Upper lobe of left lung (tissue), 4 donors: ENCODE measurements around the gene TRAT1.

Experiments
- CTCF ChIP-seq, 6 experiments: fragments of 450-650 bp in 4 of 6; fragments of 200-600 bp in 2 of 6; sonication (generic) in 2 of 6; IDR thresholded peaks; one replicate each; pipeline ENCODE4 v1.5.1; 2016 to 2019; ENCODE audit warnings: antibody characterized with exemption in 6 of 6
- EP300 ChIP-seq, 4 donors: sonication (generic); formaldehyde crosslinking; IDR thresholded peaks; one replicate each; pipeline ENCODE4 v1.5.1; 2017; ENCODE audit warnings: antibody characterized with exemption in 4 of 4, control low read depth in 2 of 4
- POLR2A ChIP-seq, 4 donors: fragments of 450-650 bp; IDR thresholded peaks; one replicate each; pipeline ENCODE4 v1.5.1; 2016 to 2017; ENCODE audit warnings: antibody characterized with exemption in 4 of 4, mild to moderate bottlenecking in 2 of 4
- POLR2AphosphoS5 ChIP-seq, 2 donors: sonication (generic); formaldehyde crosslinking; IDR thresholded peaks; one replicate each; pipeline ENCODE4 v1.5.1; 2017; ENCODE audit warnings: antibody characterized with exemption in 2 of 2

- TF ChIP-seq CTCF (IDR thresholded peaks at IDR 0.05) (no peak), POLR2A (IDR thresholded peaks at IDR 0.05) (peak in 1 of 4 donors; percentile 14), EP300 (IDR thresholded peaks at IDR 0.05) (no peak), POLR2AphosphoS5 (IDR thresholded peaks at IDR 0.05) (no peak)
These were observed at the start of gene TRAT1 for GRCh38 chr3:108822123-108822897.
